CD1c-positive myeloid dendritic cell (primary cell): ENCODE results near the gene LYPLA2.

Source experiments
- DNase-seq: peaks from one replicate; pipeline ENCODE4 v3.0.0-alpha.2; 2016; ENCODE audit errors: extremely low spot score

LYPLA2 gene

DNA sequence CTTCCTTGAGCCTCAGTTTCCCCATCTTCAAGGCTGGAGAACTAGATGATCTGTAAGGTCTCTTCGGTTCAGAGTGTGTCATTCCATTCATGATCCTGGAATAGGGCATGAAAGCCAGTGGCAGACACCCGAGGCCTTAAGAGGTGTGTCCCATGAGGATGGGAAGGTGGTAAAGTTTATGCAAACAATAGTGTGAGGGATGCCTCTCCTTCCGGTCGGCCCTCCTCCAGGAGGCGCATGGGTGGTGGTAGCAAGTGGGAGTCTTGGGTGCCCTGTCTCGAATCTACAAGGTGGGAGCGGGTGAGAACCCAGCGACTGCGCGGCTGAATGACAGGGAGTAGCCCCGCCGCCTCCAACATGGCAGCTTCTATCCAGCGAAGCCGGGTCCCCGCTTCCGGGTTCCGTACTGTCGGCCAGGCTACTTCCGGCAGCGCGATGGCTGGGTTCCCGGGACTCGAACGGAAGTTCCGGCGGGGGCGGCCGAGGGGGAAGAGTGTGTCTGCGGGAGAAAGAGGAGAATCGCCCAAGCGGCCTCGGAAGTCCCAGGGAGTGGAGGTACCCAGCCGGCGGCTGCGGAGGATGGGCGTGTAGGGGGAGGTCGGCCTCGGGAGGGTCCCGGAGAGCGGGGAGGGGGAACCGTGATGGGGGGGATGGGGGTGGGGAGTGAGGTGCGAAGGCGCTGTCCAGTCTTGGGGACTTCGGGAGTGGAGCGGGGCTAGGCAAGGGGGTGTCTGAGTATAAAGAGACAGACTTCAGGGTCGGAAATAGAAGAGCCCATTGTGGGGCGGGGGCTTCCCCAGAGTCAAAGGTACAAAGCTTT, at the start of gene LYPLA2:
Gene LYPLA2, plus strand, starts transcription at position 450 of the 820 bp plus-strand sequence. CDS start 1,538 bp downstream, outside the sequence.
- peak; percentile 96 for DNase-seq

DNA sequence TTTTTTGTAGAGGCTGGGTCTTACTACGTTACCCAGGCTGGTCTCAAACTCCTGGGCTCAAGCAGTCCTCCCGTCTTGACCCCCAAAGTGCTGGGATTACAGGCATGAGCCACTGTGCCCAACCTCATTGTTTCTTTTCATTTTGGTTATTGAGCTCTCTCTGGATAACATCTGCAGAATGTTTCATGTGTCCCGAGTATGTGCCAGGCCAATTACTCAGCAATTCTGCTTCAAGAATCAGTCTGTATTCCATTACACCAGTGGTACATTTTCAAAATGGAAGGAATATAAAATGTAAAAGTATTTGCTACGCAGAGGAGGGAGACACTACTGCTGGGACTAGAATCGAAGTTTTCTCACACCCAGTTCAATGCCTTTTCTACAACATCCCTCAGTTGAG, 49.3 kb upstream of the LYPLA2 start:
- no peak for DNase-seq

DNA sequence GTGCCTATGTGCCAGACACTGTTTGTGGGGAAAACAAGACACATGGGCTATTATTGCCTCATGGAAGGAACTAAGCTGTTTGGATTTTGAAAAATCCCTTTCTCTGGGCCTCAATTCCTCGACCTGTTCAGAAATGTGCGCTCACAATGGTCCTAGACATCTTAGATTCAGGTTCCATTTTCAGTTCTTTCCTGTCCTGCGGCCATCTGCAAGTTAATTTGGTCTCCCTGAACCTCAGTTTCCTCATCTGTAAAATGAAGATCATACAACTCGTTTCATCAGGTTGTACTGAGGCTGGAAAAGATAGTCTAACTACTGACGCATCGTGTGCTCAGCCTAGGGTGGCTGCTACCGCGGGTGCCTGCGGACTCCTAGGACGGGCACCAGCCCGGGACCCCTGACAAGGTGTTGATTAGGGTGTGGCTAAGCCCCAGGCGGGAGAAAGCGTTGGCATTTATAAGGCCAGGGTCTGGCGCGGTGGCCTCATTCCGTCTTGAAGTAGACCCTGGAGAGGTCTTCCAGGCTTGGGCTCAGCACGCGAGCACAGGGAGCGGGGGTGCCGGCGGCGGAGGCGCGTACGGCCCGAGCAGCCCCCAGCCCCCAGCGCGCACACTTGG, 48.2 kb upstream of the LYPLA2 start:
- DNase-seq, result no peak

DNA sequence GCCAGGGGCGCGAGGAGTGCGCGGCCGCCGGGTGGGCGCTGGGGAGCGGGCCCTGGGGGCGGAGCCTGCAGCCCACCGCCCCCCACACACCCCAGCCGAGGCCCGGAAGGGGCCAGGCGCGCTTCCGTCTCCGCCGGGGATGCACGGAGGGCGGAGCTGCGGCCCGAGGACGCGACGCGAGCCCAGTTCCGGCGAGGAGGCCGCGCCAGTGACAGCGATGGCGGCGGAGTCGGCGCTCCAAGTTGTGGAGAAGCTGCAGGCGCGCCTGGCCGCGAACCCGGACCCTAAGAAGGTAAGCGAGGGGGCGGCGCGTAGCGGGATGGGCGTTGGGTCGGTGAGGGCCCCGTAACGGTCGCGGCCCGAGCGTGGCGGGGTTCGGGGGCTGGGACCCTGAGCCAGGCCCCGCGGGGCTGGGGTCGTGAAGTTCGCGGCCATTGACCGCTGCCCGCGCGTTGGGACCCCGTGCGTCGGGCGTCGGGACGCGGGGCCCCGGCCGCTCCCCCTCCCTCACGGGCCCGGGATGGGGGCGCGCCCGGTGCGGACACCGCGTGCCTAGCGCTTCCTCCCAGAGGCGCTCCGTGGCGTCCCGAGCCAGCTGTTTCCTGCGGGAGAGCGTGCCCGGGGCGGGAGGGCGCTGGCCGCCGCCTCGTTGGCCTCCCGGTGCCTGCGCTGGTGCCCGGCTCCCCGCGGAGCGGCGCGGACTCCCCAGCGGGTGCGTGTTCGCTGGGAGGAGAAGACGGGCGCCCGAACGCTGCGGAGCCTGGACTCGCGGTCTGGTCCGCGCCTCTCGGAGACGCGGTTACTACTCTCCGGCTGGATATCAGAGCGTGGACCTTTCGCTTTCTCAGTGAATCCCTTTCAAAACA, 47.4 kb upstream of the LYPLA2 start, which contains the start of gene ELOA:
Gene ELOA, plus strand, starts transcription at position 185 of the 866 bp plus-strand sequence. Its CDS starts 33 bp downstream, at position 218.
- DNase-seq, result peak; percentile 81

DNA sequence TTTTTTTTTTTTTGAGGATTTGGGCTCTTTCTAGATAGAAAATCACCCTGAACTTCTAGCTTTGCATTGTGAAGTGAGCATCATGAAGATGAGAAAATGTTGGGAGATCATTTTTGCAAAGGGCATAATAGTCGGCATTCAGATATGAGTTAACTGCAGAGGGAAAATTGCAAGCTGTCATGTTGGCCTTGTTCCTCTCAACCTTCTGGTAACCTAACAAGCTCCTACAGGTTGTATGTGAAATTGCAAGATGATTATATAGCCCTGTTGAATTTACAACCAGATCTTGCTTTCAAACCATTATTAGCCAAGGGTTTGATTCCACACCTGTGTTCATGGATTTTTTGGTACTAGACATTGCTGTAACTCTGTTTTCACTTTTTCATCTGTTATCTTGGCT, 45.4 kb upstream of the LYPLA2 start:
- peak; percentile 45 for DNase-seq

DNA sequence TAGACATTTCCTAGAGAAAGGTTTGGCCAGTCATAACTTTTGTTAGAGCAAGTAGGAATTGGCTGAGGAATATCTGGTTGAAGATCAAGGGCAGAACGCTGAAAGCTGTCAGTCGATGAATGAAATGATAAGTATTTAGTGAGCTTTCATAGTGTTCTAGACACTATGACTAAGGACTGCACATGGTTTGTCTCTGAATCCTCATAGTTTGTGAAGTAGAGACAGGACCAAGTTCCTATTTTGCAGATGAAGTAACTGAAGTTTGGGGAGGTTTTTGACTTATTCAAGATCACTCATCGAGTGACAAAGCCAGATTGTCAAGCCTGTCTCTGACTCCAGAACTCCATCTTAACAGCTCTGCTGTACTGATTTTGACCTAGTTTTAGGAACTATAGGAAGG, 42.9 kb upstream of the LYPLA2 start:
- peak; percentile 10 for DNase-seq

DNA sequence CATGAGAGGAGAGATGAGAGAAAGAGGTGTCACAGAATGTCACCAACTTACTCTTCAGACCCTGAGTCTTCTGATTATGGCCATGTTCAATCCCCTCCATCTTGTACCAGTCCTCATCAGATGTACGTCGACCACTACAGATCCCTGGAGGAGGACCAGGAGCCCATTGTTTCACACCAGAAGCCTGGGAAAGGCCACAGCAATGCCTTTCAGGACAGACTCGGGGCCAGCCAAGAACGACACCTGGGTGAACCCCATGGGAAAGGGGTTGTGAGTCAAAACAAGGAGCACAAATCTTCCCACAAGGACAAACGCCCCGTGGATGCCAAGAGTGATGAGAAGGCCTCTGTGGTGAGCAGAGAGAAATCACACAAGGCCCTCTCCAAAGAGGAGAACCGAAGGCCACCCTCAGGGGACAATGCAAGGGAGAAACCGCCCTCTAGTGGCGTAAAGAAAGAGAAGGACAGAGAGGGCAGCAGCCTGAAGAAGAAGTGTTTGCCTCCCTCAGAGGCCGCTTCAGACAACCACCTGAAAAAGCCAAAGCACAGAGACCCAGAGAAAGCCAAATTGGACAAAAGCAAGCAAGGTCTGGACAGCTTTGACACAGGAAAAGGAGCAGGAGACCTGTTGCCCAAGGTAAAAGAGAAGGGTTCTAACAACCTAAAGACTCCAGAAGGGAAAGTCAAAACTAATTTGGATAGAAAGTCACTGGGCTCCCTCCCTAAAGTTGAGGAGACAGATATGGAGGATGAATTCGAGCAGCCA, 39.7 kb upstream of the LYPLA2 start:
- DNase-seq, result peak; percentile 49

DNA sequence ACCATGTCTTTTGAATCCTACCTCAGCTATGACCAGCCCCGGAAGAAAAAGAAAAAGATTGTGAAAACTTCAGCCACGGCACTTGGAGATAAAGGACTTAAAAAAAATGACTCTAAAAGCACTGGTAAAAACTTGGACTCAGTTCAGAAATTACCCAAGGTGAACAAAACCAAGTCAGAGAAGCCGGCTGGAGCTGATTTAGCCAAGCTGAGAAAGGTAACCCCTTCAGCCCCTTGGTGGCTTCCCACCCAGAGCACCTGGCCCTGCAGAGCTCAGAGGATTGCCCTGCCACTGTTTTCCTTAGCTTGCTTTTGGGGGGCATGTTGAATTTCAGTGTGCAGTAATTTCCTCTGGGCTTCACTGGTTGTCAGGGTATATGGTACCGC, 39.1 kb upstream of the LYPLA2 start:
- DNase-seq, result no peak

DNA sequence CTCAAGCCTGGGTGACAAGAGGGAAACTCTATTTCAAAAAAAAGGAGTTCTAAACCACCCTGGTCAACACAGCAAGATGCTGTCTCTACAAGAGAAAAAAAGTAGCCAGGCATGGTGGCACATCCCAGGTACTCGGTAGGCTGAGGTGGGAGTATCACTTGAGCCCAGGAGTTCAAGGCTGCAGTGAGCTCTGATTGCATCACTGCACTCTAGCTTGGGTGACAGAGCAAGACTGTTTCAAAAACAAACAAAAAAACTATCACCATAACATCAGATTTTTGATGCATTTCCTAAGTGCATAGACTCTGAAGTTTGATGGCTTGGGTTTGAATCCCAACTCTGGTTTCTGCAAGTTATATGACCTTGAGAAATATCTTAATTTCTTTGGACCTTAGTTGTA, 38.0 kb upstream of the LYPLA2 start:
- no peak for DNase-seq

DNA sequence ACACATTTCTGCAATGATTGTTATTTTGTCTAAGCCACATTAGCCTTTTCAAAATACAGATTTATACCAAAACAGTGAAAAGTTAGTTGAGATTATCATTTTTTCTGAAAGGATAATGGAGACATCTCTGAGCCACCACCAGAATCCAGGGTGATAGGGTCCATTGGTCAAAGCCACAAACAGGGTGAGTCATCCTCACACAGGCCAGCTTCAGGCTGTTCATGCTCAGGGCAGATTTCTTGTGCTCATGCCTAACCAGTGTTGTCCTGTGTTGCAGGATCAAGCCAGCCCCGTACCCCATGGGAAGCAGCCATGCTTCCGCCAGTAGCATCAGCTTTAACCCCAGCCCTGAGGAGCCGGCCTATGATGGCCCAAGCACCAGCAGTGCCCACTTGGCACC, 34.3 kb upstream of the LYPLA2 start:
- DNase-seq, result no peak

DNA sequence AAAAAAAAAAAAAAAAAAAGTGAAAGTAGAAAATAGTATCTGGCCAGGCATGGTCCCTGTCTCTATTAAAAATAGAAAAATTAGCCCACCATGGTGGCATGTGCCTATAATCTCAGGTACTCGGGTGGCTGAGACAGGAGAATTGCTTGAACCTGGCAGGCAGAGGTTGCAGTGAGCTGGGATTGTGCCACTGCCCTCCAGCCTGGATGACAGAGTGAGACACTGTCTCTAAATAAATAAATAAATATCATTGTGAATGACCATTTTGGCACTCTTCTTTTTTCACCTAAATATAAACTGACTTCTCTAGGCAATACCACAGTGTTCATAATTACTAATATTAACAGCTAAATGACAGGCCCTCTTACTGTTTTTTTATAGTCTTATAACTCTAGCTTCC, 33.1 kb upstream of the LYPLA2 start:
- no peak for DNase-seq

DNA sequence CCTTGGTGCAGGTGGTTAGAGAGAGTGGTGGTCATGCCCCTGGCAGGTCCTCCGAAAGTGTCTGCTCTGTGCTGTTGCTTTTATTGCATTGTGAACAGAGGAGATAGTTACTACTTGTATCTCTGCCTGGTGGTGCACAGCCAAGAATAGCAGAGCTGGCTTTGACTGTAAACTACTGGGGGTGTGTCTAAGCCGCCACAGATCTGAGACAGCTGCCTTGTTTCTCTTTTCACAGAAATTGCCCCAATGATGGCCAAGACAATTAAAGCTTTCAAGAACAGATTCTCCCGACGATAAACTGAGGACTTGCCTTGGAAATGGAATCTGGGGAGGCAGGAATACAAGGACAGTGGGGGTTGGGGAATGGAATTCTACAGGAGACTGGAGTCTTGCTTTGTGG, 31.7 kb upstream of the LYPLA2 start:
- DNase-seq, result no peak

DNA sequence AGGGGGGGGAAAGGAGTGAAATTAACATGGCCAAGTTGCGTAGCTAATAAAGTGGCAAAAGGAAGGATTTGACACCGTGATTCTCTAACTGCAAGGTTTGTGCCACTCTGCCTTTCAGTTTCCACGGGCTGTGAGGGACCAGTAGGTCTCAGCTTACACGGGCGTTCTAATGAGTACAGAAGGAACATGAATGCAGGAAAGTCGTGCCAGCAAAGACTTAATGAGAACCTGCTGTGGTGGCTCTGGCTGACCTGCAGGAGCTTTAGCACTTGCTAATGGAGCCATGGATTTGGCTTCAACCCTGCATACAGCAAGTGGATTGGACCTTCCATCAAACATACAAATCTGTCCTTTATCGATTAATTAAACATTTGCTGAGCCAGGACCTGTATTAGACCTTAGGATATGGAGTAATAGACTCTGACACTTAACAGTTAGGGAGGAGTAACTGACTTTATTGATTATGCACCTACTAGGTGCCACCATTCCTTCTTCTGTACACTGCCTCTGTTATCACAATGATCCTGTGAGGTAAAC, 27.8 kb upstream of the LYPLA2 start:
- no peak for DNase-seq

DNA sequence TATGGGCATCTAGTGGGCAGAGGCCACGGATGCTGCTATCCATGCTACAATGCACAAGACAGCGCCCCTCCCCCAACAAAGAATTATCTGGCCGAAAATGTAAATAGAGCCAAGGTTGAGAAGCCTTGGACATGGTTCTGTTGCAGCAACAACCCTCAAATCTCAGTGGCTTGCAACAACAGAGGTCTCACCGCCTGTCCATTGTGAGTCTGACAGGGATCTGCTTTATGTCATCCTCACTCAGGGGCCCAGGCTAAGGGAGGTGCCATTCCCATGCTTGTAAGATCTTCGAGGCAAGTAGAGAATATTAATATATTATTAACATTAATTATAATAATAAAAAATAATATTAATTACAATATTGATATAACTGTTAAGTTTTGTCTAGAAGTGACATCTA, 22.2 kb upstream of the LYPLA2 start:
- DNase-seq, result no peak

DNA sequence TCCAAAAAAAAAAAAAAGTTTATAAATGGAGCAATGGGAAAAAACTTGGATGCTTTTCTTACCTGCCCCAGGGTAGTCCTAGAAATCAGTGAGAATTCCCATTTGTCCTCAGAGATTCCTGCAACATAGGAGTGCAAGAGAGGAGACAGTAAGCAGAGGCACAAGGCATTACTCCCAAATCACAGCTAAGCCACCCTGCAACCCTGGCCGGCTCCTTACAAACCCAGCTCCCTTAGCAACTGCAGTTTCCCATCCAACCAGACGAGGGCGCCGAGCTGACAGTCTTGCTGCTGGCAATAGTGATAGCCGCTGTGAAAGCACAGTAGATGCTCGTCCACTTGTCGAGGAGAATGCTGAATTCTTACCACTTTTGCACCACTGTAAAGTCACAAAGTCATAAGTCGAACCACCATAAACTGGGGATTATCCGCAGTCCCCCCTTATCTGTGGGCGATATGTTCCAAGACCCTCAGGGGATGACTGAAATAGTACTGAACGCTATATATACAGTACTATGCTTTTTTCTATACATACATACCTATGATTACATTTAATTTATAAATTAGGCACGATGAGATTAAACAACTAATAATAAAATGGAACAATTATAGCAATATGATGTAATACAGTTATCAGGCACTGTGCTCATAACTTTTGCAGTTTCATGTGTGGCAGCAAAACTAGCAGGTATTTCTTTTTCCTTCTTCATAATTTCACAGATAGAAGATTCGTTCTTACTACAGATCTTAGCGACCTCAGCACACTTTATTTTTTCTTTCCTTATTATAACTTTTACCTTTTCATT, 18.7 kb upstream of the LYPLA2 start:
- DNase-seq, result peak; percentile 87

DNA sequence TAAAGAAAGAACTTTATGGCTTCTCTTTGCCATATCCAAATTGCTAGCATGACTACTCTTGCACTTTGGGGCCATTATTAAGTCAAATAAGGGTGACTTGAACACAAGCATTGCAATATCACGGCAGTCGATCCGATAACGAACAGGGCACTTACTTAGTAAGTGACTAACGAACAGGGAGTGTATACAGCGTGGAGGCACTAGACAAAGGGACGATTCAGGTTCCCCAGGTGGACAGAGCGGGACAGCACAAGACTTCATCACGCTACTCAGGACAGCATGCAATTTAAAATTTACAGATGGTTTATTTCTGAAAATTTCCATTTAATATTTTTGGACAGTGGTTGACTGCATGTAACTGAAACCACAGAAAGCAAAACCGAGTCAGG, 18.1 kb upstream of the LYPLA2 start:
- no peak for DNase-seq

DNA sequence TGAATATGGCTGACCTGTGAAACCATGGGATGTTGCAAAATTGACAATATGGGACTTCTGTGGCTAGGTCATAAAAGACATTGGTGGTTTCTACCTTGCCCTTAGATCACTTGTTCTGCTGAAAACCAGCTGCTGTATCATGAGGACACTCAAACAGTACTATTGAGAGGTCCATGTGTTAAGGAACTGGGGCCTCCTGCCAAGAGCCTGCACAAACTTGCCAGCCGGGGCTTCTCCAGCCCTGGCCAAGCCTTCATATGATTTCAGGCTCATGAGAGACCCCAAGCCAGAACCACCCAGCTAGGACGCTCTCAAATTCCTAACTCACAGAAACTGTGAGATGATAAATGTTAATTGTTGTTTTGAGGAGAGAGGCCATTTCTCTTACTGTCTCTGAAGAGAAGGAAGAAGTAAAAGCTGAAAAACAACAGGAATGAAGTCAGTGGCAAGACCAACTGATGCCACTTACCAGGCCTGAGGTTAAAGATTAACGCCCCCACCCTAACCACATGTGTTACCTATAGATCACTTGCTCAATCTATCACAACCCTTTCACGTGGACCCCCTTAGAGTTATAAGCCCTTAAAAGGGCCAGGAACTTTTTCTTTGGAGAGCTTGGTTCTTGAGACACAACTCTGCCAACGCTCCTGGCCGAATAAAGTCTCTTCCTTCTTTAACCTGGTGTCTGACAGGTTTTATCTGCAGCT, 16.6 kb upstream of the LYPLA2 start:
- no peak for DNase-seq

DNA sequence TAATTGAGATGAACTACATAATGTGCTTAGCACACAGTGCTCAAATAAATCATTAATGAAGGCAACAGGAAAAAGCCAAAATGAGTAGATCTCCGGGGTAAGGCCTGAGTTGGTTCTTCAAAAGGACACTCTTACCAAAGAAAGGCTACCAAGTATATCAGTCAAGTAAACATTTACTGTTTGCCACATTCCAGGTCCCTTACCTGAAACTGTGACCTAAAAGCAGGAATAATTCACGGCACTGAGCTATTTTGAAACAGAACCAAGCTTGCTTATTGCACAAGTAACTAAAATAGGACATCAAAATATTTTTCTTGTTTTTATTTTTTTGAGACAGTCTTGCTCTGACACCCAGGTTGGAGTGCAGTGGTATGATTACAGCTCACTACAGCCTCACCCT, 14.7 kb upstream of the LYPLA2 start:
- DNase-seq, result no peak

DNA sequence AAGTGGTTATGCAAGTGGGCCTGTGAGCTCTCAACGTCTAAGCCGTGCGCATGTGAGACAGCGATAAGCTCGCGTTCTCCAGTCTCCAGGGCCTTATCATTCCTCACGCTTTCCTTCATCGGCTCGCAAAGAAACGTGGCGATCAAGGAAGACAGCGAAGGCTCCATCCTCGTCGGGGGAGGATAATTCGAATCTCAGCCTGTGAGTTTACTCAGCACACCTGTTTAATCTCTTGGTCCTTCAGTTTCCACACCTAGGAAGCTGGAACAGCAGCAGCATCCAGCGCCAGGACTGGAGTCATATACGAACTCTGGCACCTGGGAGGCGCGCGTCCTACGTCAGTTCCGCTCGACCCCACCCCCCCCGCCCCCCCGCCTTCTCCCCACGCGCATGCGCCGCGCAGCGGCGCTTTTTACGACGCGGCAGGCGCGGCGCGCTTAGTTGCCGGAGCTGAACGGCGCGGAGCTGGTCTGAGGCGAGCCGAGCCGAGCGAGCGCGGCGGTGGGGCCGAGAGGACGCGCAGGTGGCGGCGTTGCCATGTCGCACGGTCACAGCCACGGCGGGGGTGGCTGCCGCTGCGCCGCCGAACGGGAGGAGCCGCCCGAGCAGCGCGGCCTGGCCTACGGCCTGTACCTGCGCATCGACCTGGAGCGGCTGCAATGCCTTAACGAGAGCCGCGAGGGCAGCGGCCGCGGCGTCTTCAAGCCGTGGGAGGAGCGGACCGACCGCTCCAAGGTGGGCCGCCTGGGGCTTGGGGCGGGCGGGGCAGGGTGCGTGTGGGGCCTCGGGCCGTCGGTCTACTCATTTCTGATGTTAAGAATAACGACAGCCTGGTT, 12.7 kb upstream of the LYPLA2 start, which contains the start of gene PITHD1:
Gene PITHD1, plus strand, starts transcription at position 440 of the 836 bp plus-strand sequence. Its CDS starts 98 bp downstream, at position 538.
- peak; percentile 93 for DNase-seq
